ENCODE results near the gene FAM174B.

FAM174B gene

DNA sequence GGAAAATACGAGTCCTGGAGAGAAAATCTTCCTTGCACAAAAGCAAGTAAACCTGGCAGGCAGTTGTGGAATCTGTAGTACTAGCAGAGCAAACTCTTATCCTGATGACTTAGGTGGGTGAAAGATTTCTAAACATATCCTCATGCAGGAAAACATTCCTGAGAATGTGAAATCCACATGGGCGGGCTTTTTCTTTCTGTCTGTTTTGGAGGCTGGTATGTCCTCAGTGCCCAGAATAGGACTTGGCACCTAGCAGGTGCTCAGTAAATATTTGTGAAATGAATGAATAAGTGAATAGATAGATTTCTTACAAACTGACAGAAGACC is 53.3 kb downstream of the FAM174B start:
- no peak for DNase-seq (ENCODE audit: low read depth in 2 of 3, low spot score in 1 of 3)

DNA sequence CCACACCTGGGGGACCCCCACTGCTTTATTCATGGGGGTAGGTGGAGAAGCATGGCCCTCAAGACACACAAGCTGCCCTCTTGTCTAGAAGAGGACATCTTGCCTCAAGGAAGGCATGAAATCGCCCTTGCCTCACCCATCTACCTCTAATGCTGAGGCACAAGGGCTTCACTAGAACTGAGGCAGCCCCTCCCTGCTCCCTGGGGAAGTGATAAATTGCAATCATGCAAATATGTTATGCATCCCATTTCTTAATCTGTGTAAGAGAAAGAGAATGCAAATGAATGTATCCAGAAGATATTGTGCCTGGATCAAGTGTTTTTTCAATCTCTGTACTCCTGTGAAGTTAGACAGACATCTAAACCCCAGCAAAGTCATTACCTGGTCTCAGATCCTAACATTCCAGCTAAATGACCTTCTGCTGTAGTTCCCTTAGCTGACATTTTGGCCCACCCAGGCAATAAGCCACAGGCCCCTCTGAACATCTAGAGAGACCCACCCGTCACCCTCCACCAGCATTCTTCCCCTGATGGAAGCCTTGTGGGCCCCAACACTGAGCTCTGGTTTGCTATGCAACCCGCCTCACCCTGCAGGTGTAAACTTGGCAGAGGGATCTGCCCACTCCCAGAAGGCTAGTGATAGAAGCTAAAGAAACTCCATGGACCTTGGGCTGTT is 53.8 kb downstream of the FAM174B start:
- no peak for DNase-seq (ENCODE audit: low read depth in 2 of 3, low spot score in 1 of 3)

- DNase-seq (ENCODE audit: low read depth in 2 of 3, low spot score in 1 of 3) = no peak
These were observed 54.7 kb downstream of the FAM174B start for GRCh38 chr15:92600856-92601255.

- DNase-seq (ENCODE audit: low read depth in 2 of 3, low spot score in 1 of 3) = no peak
These were observed 56.1 kb downstream of the FAM174B start for GRCh38 chr15:92599394-92599970.

GRCh38 chr15:92597548-92597947 is 58.0 kb downstream of the FAM174B start:
- DNase-seq (ENCODE audit: low read depth in 2 of 3, low spot score in 1 of 3) = no peak

GRCh38 chr15:92596623-92597022 is 59.0 kb downstream of the FAM174B start:
- DNase-seq (ENCODE audit: low read depth in 2 of 3, low spot score in 1 of 3) = no peak

DNA sequence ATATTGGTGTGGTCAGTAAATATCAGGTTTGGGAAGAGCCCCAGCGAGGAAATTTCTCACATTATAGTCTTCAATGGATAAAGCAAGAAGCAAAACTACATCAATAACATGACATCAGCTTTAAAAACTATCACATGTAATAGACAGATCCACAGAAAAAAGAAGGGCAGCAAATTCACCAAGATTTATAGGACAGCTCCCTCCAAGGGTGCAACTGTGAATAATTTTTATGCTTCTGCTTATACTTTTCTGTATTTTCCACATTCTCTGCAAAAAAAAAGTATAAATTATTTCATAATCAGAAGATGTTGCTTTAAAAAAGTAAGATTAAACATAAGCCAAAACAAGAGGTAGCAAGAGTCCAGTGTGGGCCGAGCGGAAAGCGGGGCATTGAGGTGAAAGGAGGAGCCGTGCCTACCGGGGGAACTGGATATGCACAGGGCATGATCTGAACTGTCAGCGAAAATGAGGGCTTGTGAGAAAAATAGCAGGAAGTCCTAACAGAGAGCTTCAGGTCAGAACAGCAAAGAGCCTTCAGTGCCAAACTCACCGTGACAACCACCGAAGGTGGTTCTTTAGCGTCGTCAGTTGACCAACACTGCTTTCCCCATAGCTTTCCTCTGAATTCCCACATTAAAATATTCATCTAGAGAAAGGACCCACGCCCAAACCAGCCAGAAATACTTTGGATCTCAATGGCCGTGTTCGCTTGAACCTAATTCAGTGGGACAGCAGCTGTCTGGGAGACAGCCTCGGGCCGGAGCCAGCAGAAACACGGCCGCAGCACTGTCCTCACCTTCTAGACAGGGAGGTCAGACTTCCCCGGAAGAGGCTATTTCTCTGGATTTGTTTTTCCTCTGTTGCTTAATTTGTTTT is 59.8 kb downstream of the FAM174B start:
- DNase-seq (ENCODE audit: low read depth in 2 of 3, low spot score in 1 of 3) = no peak

DNA sequence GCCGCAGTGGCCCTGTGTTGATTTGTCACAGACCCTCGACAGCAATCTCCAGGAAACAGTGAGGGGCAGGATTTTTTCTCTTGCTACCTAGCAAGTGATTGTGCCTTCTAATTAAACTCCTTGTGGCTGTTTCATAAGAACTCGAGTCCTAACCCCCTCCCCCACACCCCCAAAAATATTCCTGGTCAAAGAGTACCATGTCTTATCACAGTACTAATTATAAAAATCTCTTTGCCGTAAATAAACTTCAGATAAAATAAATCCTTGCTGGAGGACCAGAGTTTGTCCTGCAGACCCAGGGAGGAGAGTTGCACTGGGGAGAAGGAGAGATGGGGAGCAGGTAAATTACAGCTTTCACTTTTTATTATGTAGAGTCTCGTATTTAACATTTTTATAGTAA is 64.3 kb downstream of the FAM174B start:
- no peak for DNase-seq (ENCODE audit: low read depth in 2 of 3, low spot score in 1 of 3)

- DNase-seq (ENCODE audit: low read depth in 2 of 3, low spot score in 1 of 3) = no peak
These were observed 68.6 kb downstream of the FAM174B start for GRCh38 chr15:92586966-92587365.

DNA sequence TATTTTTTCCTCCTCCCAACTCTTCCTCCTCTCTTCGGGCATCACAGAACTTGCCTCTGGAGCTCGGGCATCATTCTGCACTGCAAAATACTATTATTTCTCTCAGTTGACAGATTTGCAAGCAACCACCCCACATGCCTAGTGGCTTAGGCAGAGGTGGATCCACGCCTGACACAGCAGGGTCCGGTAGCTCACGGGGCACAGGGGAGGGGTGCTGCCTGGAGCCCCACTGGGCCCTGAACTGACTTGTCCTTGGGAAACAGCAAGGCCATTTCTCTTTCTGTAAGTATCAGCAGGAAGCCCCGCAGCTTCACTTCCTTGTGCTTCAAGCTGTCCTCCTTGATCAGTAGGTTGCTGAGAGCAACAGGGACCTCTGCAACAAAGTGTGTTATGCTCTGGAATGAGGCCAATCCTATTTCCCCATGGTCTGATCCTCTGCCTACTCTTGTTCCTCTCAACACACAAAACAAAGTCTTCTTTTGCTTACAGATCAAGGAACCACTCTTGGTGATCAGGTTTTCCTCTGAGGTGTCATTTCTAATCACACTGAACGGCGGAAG is 69.1 kb downstream of the FAM174B start:
- DNase-seq (ENCODE audit: low read depth in 2 of 3, low spot score in 1 of 3) = no peak

DNA sequence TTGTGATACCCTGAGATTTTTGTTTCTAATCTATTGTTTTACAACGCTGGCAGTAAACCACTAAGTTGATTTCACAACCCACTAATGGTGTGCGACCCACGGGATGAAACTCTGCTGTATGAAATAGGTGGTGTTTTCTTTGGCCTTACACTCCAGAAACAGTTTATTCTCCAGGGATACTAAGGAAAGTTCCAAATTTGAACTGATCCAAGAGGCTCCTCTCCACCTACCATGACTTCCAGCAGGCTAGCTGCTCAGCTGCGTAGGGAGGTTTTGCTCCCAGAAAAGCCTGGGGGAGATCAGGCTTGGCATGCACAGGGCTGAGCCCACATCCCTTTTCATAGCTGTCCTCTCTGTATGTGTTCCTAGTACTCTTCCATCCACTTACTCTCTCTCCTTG is 71.5 kb downstream of the FAM174B start:
- no peak for DNase-seq (ENCODE audit: low read depth in 2 of 3, low spot score in 1 of 3)

DNA sequence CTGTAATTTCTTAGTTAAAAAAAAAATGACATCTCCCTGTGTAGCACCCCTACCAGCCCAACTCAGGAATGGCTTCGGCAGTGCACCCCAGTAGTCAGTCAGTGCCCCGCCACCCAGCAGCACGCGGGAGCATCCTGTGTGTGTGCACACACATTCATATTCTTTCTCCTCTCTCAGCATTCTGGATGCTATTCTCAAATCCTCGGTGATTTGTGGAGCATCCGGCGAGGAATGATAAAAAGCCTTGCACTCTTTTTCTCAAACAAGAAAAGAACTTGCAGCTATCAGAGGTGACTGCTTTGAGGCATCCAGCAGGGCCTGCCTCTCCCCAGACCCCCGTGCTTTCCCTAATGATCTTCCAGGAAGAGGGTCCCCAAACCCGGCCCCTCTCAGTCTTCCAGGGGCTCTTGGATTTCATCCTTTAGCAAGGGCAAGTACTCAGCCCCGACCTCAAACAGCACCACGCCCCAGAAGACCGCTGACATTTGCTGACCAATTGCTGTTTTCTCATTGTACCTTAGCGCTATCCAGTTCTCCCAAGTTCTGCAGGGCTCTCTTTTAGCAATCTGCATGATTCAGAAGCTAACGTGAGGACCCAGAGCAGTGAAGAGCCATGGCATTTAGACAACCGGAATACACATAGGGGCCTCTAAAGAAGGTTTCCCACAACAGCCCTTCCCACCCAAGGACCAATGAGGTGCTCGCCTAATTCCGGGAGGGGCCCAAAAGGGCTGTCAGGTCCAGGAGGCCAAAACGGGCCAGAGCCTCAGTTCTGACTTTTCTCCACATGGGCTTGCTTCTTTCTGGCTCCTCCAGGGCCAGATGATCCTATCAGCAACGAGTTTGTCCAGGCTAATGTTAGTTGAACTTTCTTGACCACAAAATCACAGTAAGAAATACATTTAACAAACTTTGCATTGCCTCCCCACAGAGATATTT is 72.2 kb downstream of the FAM174B start:
- no peak for DNase-seq (ENCODE audit: low read depth in 2 of 3, low spot score in 1 of 3)

DNA sequence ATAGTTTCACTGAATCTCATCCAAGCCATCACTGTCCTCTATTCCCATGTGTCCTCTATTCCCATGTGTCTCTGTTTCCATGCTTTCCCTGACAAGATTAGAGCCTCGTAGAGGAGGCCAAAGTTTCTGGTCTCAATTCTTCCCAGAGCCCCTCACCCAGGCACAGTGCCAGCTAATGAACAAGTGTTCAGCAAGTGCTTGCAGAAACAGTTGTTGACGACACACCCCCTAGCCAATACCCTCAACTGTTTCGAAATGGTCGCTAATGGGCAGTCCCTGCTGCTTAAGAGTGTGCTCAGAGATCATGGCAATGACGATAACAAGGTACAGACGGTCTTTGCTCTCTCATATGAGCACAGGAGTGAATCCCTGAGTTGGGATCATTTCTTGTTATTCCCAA is 73.4 kb downstream of the FAM174B start:
- no peak for DNase-seq (ENCODE audit: low read depth in 2 of 3, low spot score in 1 of 3)

DNA sequence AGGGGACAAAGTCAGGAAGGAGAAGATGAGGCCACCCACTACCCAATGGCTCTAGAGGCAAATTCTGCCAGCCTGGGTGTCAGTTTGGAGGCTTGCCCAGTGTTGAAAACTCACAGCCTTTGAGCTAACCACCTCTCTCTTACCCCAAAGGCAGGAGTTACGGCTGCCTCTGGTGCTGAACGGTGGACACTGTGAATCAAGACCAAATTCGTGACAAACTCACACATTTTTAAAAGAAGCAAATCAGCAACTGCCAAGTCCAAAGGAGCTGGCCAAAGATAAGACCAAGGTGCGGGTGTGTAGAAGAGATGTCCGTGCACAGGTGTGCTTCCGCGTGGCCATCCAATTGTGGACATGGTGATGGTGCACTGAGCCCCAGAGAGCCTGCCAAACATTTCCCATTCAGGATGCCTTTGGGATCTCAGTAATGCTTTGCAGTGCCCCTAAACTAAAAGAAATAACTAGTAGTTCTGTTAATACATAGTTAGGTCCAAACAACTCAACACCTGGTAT is 74.6 kb downstream of the FAM174B start:
- no peak for DNase-seq (ENCODE audit: low read depth in 2 of 3, low spot score in 1 of 3)

GRCh38 chr15:92580521-92580920 is 75.1 kb downstream of the FAM174B start:
- DNase-seq (ENCODE audit: low read depth in 2 of 3, low spot score in 1 of 3) = no peak

GRCh38 chr15:92579931-92580470 is 75.6 kb downstream of the FAM174B start:
- no peak for DNase-seq (ENCODE audit: low read depth in 2 of 3, low spot score in 1 of 3)

- no peak for DNase-seq (ENCODE audit: low read depth in 2 of 3, low spot score in 1 of 3)
These were observed 76.1 kb downstream of the FAM174B start for GRCh38 chr15:92579486-92579885.

DNA sequence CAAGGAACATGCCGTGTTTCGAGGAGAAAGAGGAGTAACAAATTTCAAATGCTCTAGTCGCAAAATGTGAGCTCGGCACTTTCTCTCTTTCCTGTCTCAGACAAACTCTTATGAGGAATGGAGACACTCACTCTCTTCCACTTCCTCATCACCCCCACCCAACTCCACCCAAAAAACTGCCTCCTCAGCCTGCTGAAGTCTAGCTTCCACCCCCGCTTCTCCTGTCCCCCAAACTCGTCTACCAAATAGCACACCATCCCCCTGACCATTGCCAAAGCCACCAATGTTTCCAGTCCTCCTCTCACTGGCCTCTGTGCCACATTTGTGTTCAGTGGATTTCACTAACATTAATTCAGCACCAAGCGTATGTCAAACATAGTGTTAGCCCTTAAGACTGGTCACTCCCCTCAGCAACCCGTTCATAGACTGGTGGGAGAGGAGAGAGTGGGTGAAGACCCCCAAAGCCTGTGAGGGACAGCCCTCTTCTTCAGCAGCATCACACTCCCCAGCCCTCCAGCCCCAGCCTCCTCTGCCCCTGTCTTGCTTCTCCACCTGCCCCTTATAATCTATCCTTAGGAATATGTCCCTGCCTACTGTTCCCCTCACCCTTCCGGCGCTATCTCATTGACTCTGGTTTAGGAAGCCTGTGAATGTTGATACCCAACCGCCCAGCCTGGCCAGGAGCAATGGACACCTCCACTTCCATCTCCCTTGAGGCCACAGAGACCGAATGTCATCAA is 77.3 kb downstream of the FAM174B start:
- no peak for DNase-seq (ENCODE audit: low read depth in 2 of 3, low spot score in 1 of 3)

GRCh38 chr15:92576597-92577200 is 78.9 kb downstream of the FAM174B start:
- no peak for DNase-seq (ENCODE audit: low read depth in 2 of 3, low spot score in 1 of 3)
